Osteoblast (primary cell): ENCODE data around the gene GFPT1. TPM values are rescaled to one million over a fixed set of nuclear protein-coding genes. Genes with fewer than 3 reads are reported as not detected.
"Not testable (repeated sequence)": the region's sequence is repeated elsewhere in the genome, so short reads cannot be mapped to it uniquely, and the experiment has no call there.

Source experiments
- DNase-seq: peaks from one replicate; pipeline ENCODE4 v3.0.0; 2011; ENCODE audit warnings: low spot score, mixed read lengths; ENCODE audit not compliant: insufficient read length; ENCODE audit errors: missing footprints
- H2AFZ ChIP-seq: 2 replicates; pipeline ENCODE4 v1.6.0; 2011; ENCODE audit warnings: mild to moderate bottlenecking, low read length
- H3K27ac ChIP-seq: 2 replicates; pipeline ENCODE4 v1.5.1; 2011; ENCODE audit warnings: mild to moderate bottlenecking, low read depth, low read length, moderate library complexity
- H3K27me3 ChIP-seq: 2 replicates; pipeline ENCODE4 v1.6.0; 2012; ENCODE audit warnings: mild to moderate bottlenecking, control low read depth, inconsistent platforms, low read length, moderate library complexity; ENCODE audit not compliant: insufficient read depth
- H3K36me3 ChIP-seq: 2 replicates; pipeline ENCODE4 v1.5.1; 2011; ENCODE audit warnings: mild to moderate bottlenecking, low read length, control low read depth, moderate library complexity; ENCODE audit not compliant: insufficient read depth
- H3K4me1 ChIP-seq: 2 replicates; pipeline ENCODE4 v1.5.1; 2011; ENCODE audit warnings: mild to moderate bottlenecking, low read length, control low read depth, moderate library complexity; ENCODE audit not compliant: insufficient read depth
- H3K4me2 ChIP-seq: 2 replicates; pipeline ENCODE4 v1.6.0; 2011; ENCODE audit warnings: mild to moderate bottlenecking, low read length; ENCODE audit not compliant: insufficient read depth
- H3K4me3 ChIP-seq: fragments of 200-600 bp; sonication (generic); 3 replicates; pipeline ENCODE4 v1.5.1; 2012; ENCODE audit warnings: mild to moderate bottlenecking, low read length, inconsistent platforms; ENCODE audit not compliant: insufficient read depth
- H3K79me2 ChIP-seq: 2 replicates; pipeline ENCODE4 v1.6.0; 2012; ENCODE audit warnings: mild to moderate bottlenecking, low read length, control low read depth, inconsistent platforms; ENCODE audit not compliant: insufficient read depth
- H3K9me3 ChIP-seq: 2 replicates; pipeline ENCODE4 v1.5.1; 2011; ENCODE audit warnings: low read depth, low read length, control low read depth
- H4K20me1 ChIP-seq: 2 replicates; pipeline ENCODE4 v1.6.0; 2012; ENCODE audit warnings: mild to moderate bottlenecking, low read length, control low read depth; ENCODE audit not compliant: insufficient read depth
- CTCF ChIP-seq: IDR thresholded peaks from 2 replicates; pipeline ENCODE4 v1.5.1; 2011; ENCODE audit warnings: mild to moderate bottlenecking, low read depth, low read length, moderate library complexity; ENCODE audit errors: extremely low read depth
- total RNA-seq: library from RNA; depleted of rRNA; stranded (reverse); fragments of >200 nt; gene quantifications from 2 replicates; pipeline ENCODE4 v1.2.3, GENCODE V29; 2012

Gene GFPT1
- total RNA-seq, 1 donor = 64.4 TPM

- H2AFZ ChIP-seq = no peak overlapping the region
- TF ChIP-seq CTCF = no peak
- no peaks in the 10 kb centered on the region for H4K20me1 ChIP-seq
- H3K79me2 ChIP-seq = peaks cover 11% of the 10 kb centered on the region
- H3K27ac ChIP-seq = no peak overlapping the region
- no peak for DNase-seq
- no peak overlapping the region for H3K4me2 ChIP-seq
- no peak overlapping the region for H3K4me3 ChIP-seq
- H3K27me3 ChIP-seq = no peaks in the 10 kb centered on the region
- peaks cover 38% of the 10 kb centered on the region for H3K36me3 ChIP-seq
- no peaks in the 10 kb centered on the region for H3K4me1 ChIP-seq
- H3K9me3 ChIP-seq = no peaks in the 10 kb centered on the region
Measured at GRCh38 chr2:69428981-69429380, 42.0 kb upstream of the GFPT1 start.

- Histone ChIP-seq H3K36me3 (peaks cover 40% of the 10 kb centered on the region), H4K20me1 (no peaks in the 10 kb centered on the region), H3K79me2 (no peaks in the 10 kb centered on the region), H2AFZ (no peak overlapping the region), H3K4me2 (no peak overlapping the region), H3K27ac (no peak overlapping the region), H3K9me3 (no peaks in the 10 kb centered on the region), H3K27me3 (no peaks in the 10 kb centered on the region), H3K4me3 (no peak overlapping the region), H3K4me1 (no peaks in the 10 kb centered on the region)
- no peak for DNase-seq
- TF ChIP-seq CTCF = no peak
Measured at GRCh38 chr2:69424419-69424818, 37.4 kb upstream of the GFPT1 start.

GRCh38 chr2:69422198-69422597 is 35.2 kb upstream of the GFPT1 start:
- no peak for TF ChIP-seq CTCF
- Histone ChIP-seq H3K4me3 (no peak overlapping the region), H3K9me3 (no peaks in the 10 kb centered on the region), H3K79me2 (no peaks in the 10 kb centered on the region), H3K27me3 (no peaks in the 10 kb centered on the region), H3K36me3 (peaks cover 39% of the 10 kb centered on the region), H3K4me1 (no peaks in the 10 kb centered on the region), H3K4me2 (no peak overlapping the region), H4K20me1 (no peaks in the 10 kb centered on the region), H3K27ac (no peak overlapping the region), H2AFZ (no peak overlapping the region)
- no peak for DNase-seq

GRCh38 chr2:69419111-69419510 is 32.1 kb upstream of the GFPT1 start:
- DNase-seq, H3K79me2 ChIP-seq, H3K4me3 ChIP-seq, H3K27ac ChIP-seq, H3K4me1 ChIP-seq, H3K27me3 ChIP-seq, H2AFZ ChIP-seq, H3K4me2 ChIP-seq, H4K20me1 ChIP-seq, H3K9me3 ChIP-seq: not testable (repeated sequence)
- peaks cover 42% of the 10 kb centered on the region for H3K36me3 ChIP-seq
